ENCODE data around the gene FBXL3.
"Not testable (repeated sequence)": the region's sequence is repeated elsewhere in the genome, so short reads cannot be mapped to it uniquely, and the experiment has no call there.

FBXL3 gene

DNA sequence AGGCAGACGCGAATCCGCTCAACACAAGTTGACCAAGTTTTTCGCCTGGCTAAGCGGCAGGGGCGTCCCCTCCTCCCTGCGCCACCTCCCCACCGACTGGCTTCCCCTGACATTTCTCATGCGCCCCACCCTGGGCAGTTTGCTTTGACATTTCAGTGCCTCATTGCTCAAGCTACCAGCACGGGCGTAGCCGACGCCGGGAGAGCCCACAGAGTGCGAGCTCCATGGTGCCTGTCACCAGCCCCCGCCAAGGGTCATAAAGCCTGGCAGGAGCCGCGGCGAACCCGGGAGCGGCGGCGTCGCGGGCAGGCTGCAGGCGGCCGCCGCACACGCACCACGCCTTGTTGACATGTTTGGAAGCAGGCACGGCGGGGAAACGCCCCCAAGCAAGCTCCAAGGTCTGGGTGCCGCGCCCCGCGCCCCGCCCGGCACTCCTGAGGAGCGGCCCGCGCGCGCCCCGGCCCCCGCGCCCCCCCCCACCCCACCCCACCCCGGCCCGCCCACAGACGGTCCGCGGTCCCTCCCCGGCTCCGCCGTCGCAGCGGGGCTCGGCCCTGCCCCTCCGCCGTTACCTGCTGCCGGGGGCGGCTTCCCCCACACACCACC lies 601 bp downstream of the FBXL3 start:
- DNase-seq: peak; percentile 77

DNA sequence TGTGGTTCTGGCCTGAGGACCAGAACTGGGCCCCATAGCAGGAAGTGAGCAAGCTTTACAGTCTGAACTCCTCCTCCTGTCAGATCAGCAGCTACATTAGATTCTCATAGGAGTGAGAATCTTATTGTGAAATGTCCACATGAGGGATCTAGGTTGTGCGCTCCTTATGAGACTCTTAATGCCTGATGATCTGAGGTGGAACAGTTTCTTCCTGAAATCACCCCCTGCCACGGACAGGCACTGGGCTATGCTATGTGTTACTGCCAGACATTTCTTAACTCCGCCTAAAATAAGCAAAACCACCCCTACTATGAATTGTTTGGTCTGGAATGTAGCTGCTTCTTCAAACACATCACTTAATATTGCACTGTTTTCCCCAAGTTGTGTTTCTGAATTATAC lies 4.6 kb downstream of the FBXL3 start:
- DNase-seq: peak; percentile 77

DNA sequence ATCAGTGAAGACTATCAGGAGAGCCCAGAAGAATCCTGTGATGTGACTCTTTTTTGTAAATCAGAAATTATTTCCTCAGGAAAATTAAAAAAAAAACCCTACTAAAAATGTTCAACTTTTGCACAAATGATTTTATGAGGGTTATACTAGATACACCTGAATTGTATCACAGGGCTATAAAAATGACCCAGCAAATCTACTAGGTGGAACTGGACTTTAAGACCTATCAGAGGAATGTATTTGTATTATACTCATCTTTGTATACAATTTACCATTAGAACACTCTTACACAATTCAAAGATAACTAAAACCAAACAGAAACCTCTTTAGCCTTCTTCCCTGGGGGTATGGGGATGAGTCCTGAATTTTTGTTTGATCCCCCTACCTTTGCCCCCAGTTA lies 7.2 kb downstream of the FBXL3 start:
- DNase-seq: no peak

DNA sequence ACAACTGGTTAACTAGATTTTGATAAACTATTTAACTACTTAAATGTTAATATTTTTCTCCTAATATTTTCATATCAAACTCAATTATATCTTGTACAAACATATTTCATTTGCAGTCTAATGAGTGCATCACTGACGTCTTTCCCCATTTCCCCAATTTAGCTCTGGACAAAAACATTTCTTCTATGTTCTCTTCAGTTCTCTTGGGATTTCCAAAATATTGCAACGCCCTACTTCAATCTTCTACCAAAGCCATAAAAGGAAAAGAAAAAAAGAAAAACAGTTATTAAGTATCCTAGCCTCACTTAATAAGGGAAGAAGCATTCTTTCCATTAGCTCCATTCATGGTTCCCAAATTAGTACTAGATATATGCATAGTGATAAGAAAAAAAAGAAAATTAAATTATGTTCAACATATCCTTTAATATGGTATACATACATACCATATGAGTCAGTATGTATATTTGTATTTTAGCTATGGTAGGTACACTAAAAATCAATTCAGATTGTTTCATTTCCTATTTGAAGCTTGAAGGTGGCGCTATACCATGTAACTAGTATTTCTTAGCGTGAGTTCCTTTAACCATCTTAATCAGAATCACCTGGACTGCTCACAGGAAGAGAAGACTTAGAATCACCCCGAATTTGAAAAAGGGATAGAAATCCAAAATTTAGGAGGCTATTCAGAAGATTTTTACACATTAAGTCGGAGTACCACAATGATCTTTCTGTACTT lies 9.9 kb downstream of the FBXL3 start:
- DNase-seq: no peak

DNA sequence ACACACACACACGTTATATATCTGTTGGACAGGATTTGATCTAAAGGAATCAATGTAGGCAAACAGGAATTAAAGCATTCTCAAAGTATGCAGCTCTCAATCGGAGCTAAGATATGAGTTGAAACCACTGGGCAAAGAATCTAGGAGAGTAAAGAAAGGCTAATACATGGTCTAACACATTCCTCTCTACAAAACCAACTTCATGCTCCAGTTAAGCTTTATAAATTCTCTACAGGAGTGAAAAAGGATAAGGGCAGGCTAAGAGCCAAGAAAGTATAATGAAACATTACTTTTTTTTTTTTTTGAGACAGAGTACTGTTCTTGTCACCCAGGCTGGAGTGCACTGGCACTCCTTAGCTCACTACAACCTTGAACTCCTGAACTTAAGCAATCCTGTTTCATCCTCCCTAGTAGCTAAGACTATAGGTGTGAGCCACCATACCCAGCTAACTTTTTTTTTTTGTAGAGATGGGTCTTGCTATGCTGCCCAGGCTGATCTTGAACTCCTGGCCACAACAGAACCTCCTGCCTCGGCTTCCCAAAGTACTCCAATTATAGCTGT lies 10.6 kb downstream of the FBXL3 start:
- DNase-seq: no peak

DNA sequence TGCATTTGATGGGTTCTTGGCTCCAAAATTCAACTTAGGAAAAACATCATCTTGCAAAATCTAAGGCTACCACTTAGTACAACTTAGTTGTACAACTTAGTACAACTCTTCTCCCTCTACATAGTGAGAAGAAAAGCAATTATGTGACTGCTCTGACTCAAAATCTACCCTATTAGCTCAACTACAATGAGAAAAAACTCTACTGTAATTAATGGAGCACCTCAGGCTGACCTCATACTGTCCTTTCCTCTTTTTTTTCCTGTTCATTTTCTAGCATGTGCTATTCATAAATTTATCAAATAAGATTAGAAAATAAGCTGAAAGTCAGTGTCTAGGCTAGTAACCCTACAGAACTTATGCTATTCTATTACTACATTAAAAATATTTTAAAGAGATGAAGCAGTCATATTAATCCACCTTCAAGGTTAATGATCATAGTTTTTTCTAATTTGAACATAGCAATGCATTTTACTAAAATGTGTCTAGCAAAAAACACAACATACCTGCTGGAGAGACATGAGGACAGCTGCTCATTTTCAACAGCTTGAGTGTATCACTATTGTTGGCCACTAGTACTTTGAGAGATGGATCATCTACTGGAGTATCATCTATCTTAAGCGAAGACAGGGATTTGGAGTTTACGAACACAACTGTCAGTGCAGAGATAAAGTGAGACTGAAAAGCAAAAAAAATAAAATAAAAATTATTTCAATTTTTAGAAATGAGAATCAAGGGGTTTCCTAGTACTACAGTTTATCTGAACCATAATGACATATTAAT lies 11.9 kb downstream of the FBXL3 start:
- no peak for DNase-seq

DNA sequence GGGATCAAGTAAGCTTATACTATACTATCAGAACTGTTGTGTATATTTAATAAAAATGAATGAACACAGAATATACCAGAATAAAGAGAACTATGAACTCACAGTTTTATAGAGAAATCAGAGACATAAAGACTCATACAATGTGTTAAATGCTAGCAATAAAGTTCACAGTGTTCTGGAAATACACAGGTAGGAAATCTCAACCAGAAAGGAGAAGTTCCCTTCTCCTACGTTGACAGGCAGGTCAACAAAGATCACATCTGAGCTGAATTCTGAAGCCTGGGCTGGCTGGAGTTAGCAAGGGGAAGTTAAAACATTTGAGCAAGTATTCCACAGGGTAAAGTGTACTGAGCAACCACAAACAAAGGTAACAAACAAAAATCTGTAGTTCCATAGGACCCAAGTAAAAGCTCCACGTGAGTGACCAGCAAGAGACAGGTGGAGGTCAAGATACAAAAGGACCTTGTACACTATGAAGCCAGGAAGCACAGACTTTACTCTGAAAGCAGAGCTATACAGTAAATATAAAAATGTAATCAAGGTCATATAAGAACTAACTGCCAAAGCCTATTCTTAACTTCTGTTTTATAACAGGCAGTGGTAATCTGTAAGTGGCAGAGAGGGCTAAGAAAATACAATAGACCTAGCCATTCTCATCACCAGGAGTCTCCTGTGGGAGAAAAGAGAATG lies 13.0 kb downstream of the FBXL3 start:
- no peak for DNase-seq

DNA sequence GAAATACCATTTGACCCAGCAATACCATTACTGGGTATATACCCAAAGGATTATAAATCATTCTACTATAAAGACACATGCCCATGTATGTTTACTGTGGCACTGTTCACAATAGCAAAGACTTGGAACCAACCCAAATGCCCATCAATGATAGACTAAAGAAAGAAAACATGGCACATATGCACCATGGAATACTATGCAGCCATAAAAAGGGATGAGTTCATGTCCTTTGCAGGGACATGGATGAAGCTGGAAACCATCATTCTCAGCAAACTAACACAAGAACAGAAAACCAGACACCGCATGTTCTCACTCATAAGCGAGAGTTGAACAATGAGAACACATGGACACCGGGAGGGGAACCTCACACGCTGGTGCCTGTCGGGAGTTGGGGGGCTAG lies 17.2 kb downstream of the FBXL3 start:
- DNase-seq: not testable (repeated sequence)

DNA sequence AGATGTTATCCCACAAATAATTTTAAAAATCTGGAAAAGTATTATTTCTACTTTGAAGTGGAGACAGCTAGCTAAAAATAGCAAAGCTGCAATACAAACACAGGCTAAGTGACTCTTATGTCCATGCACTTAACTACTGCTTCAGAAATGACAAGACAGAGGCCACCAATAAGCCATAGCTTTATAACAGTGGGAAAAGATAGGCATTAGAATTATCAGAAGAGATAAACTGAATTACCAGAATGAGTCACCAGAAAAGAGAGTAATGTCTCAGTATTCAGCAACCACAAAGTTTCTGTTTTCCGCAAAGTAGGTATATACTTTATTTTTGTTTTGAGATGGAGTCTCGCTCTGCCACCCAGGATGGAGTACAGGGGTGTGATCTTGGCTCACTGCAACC lies 17.9 kb downstream of the FBXL3 start:
- no peak for DNase-seq

DNA sequence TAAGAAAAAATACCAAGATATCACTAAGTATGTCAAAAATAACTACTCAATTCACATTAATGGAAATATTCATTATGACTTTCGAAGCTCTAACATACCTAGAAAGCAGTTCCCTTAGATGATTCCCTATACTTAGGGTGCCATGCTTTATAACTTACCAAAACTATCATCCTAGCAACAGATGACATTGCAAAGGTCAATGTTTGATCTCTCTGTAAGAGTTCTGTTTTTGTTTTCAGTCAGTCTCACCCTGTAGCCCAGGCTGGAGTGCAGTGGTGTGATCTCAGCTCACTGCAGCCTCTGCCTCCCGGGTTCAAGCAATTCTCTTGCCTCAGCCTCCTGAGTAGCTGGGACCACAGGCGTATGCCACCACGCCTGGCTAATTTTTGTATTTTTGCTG lies 18.6 kb downstream of the FBXL3 start:
- DNase-seq: not testable (repeated sequence)

DNA sequence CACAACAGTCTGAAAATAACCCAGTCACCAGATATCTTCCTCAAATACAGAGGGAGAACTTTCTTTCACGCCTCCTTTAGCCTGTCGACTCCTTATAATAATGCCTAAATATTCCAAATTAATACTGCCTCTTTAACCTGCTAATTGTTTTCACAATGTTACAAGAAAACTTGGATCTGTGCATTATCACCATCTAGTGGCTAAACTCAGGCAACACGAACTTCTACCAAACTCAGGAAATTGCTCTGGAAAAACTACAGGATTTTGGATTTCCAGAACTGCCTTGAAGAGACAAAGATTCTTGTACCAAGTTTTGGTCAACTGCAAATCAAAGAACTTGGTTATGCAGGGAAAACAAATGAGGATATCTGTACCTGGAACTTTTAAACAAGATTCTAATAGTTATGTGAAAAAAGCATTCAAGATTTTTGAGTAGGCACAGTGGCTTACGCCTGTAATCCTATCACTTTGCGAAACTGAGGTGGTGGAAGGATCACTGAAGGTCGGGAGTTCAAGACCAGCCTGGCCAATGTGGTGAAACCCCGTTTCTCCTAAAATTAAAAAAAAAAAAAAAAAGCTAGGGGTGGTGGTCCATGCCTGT lies 24.3 kb downstream of the FBXL3 start:
- no peak for DNase-seq

DNA sequence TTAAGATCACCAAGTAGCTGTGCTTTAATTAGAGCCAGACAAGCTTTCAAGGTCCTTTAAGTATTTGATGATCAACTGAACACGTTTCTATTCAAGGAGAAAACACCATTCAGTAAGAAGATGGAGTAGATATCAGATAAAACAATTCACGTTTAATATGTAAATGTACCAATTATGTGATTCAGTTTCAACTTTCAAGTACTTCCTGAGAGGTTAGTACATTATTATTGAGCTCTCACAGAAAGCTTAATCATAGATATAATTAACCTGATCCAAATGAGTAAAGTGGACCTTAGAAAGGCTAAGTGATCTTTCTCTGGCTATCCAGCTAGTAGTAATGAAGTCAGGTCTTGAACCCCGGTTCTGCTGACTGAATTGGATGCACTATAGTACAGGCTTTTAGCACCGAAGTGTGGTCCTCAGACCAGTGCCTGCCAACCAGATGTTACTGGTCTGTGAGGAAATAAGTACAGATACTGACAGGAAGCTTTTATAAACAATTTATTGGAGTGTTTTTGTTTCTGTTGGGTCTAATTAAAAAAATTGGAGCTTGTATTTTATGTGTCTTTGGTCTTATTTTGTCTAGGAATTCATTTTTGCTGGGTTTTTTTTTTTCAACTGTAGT lies 24.9 kb downstream of the FBXL3 start:
- DNase-seq: no peak

DNA sequence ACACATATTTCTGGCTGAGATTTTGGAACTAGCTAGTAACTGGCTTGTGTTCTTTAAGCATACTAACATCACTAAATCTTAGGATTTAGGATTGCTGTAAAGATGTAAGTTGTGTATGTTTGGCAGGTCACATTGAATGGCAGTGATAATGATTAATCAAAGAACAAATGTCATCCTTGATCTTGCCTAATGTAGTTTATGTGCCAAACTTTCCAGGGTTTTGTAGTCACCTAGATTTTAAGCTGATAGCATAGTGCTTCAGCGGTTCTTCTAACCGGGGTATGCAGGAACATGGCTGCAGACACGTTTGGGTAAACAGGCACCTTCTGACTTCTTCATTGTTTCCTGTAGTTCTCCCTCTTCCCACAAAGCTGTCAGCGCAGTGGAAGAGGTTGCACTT lies 25.4 kb downstream of the FBXL3 start:
- DNase-seq: no peak

DNA sequence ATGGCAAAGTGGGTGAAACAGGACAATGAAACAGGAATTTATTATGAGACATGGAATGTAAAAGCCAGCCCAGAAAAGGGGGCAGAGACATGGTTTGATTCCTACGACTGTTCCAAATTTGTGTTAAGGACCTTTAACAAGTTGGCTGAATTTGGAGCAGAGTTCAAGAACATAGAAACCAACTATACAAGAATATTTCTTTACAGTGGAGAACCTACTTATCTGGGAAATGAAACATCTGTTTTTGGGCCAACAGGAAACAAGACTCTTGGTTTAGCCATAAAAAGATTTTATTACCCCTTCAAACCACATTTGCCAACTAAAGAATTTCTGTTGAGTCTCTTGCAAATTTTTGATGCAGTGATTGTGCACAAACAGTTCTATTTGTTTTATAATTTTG lies 26.5 kb downstream of the FBXL3 start:
- no peak for DNase-seq

DNA sequence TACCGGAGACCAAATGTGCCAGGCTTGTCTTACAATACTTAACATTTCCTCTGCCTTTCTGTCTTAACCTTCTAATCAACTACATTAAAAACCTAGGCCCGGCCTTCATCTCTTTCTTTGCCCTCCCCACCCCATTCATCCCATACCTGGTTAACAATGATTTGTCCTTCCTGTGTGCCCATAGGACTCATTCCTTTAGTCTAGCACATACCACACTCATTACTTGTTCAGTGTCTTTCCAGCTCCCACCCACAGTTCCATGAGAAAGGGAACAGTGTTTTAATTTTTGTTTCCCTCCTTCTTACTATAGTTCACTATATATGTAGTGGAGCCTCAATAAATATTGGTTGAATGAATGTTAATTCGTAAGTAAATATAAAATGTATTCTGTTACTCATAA lies 32.7 kb downstream of the FBXL3 start:
- DNase-seq: no peak

DNA sequence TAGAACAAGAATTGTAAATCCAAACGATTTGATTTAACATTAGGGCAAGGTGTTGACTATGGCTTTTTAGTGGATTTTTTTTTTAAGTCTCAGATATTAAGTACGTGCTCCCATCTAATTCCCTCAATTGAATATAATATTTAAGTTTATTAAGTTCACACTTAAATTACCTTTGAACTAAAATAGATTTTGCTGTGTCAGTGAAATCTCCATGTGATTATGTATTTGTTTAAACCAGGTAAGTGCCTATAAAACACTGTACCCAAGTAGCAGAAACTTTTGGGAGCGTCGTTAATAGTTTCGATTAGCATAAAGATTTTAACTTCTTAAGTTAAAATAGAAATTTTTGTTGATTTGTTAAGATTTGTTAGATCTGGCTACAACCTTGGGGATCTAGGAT lies 33.5 kb downstream of the FBXL3 start:
- DNase-seq: no peak

DNA sequence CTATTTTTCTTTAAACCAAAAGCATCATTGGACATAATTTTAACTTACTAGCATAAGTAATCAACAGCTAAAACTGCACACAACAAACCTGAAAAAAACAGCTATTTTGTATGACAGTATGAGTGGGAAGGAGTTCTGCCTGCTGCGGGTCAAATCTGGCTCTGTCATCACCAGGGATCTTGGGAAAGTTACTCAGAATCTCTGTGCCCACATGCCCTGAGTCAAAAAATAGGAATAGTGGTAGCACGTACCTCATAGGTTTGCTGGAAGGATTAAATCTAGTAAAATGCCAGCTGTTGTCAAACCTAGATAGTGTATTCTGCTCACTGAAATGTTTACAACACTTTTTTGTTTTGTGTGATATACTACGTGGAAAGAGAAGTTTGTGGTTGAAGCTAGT lies 33.9 kb downstream of the FBXL3 start:
- DNase-seq: no peak

DNA sequence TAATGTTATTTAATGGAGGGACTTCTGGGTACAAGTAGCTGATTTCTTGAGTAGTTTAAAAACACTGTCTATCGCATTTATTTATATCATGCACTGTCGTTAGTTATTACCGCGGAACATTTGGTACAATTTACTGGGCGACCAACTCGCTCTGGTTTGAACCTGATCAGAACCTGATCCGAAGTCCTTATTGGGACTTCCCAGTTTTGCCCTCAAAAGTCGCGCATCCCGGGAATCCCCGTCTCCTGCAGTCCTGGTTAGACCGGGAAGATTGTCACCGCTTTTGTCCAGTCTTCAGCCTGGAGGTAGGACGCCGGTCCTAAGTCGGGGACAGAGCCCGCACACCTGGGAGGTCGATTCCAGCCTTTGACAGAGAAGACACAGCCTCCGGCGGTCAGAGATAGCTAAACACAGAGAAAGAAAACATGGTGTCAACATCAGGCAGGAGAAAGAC lies 34.4 kb downstream of the FBXL3 start:
- DNase-seq: no peak

DNA sequence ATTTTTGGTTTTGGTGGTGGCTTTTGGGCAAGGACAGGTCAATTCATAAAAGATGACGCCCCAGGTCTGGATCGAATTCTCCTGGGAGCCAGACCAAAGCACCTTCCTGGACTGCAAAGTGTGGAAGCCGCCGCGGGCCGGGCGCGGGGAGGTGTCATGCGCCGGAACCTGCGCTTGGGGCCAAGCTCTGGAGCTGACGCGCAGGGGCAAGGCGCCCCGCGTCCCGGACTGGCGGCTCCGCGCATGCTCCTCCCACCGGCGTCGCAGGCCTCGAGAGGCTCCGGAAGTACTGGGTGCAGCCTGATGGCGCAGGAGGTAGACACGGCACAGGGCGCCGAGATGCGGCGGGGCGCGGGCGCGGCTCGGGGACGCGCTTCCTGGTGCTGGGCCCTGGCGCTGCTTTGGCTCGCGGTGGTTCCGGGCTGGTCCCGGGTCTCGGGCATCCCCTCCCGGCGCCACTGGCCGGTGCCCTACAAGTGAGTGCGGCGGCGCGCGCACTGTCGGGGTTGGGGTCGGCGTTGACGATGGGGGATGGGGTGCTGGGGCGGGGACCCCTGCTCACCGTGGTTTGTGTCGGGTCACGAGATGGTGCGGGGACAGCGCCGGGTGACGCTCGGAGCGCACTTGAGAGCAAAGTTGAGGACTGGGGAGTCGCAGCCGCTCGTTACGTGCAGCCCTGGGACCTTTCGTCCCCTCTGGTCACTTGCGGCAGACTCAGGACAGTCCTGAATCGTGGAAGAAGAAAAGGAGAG lies 35.0 kb downstream of the FBXL3 start, which contains the start of gene CLN5:
Gene CLN5, plus strand, starts transcription at position 286 of the 752 bp plus-strand sequence. Its CDS starts 18 bp downstream, at position 304.
- DNase-seq: peak; percentile 92

DNA sequence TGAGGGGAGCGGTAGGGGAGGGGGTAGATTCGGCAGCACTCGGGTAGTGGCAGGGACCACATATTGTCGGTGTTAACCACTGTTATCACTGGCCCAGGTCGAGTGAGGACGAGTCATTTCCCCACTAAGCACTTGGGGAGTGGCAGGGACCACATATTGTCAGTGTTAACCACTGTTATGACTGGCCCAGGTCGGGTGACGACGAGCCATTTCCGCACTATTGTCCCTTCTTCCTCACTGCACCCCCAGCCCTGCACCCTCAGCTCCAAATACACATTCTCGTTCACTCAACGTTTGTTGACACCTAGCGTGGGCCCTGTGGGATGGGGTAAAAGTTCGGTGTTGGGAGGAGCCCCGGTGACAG lies 35.5 kb downstream of the FBXL3 start:
- no peak for DNase-seq

DNA sequence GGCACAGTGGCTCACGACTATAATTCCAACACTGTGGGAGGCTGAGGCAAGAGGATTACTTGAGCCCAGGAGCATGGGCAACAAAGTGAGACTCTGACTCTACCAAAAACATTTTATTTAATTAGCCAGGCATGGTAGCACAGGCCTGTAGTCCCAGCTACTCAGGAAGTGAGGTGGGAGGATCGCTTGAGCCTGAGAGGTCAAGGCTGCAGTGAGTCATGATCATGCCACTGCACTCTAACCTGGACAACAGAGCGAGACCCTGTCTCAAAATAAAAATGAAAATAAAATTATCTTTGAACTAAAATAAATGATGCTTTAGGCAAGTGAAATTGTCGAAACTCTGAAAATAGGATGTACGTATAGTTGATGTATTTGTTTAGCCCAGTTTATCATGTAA lies 43.3 kb downstream of the FBXL3 start:
- DNase-seq: no peak

Data from NCI-H226 (cell line).